Measurements from ENCODE around the gene SSH3. TPM values are rescaled to one million over a fixed set of nuclear protein-coding genes. Genes with fewer than 3 reads are reported as not detected.

Gene SSH3
- polyA plus RNA-seq, 1 donor from 2014 or later: 0.89 TPM

GRCh38 chr11:67332081-67332691 is 28.9 kb downstream of the SSH3 start:
- no peak overlapping the region for H3K4me3 ChIP-seq (ENCODE audit: low read length)
- no peaks in the 10 kb centered on the region for H3K9me2 ChIP-seq (ENCODE audit: insufficient read depth, low read length)
- H3K9me3 ChIP-seq (ENCODE audit: low read length): no peaks in the 10 kb centered on the region
- no peaks in the 10 kb centered on the region for H3F3A ChIP-seq (ENCODE audit: insufficient read depth, low read length, poor library complexity, severe bottlenecking)
- H3K79me2 ChIP-seq (replicated peaks; ENCODE audit: insufficient read depth, low read length): no peaks in the 10 kb centered on the region
- H3K4me2 ChIP-seq (ENCODE audit: low read length): no peak overlapping the region
- no peaks in the 10 kb centered on the region for H3K27me3 ChIP-seq (ENCODE audit: insufficient read depth, low read depth, low read length)
- no peaks in the 10 kb centered on the region for H3K36me3 ChIP-seq (ENCODE audit: insufficient read depth, low read length)
- no peak overlapping the region for H3K27ac ChIP-seq (ENCODE audit: low read length)
- no peaks in the 10 kb centered on the region for H4K20me1 ChIP-seq (ENCODE audit: insufficient read depth)
- no peak overlapping the region for H3K9ac ChIP-seq (ENCODE audit: low read length)
- TF ChIP-seq CTCF (IDR thresholded peaks at IDR 0.05; ENCODE audit: poor library complexity, severe bottlenecking): no peak
- TF ChIP-seq RAD21 (conservative IDR thresholded peaks at IDR 0.05): no peak
- no peak for TF ChIP-seq TAF1 (IDR thresholded peaks at IDR 0.05; ENCODE audit: low read depth)
- TF ChIP-seq MXI1 (conservative IDR thresholded peaks at IDR 0.05; ENCODE audit: poor library complexity, severe bottlenecking): no peak
- no peak for TF ChIP-seq POLR2AphosphoS5 (IDR thresholded peaks at IDR 0.05)
- TF ChIP-seq SMC3 (conservative IDR thresholded peaks at IDR 0.05; ENCODE audit: poor library complexity): no peak
- TF ChIP-seq, protein P1, sequence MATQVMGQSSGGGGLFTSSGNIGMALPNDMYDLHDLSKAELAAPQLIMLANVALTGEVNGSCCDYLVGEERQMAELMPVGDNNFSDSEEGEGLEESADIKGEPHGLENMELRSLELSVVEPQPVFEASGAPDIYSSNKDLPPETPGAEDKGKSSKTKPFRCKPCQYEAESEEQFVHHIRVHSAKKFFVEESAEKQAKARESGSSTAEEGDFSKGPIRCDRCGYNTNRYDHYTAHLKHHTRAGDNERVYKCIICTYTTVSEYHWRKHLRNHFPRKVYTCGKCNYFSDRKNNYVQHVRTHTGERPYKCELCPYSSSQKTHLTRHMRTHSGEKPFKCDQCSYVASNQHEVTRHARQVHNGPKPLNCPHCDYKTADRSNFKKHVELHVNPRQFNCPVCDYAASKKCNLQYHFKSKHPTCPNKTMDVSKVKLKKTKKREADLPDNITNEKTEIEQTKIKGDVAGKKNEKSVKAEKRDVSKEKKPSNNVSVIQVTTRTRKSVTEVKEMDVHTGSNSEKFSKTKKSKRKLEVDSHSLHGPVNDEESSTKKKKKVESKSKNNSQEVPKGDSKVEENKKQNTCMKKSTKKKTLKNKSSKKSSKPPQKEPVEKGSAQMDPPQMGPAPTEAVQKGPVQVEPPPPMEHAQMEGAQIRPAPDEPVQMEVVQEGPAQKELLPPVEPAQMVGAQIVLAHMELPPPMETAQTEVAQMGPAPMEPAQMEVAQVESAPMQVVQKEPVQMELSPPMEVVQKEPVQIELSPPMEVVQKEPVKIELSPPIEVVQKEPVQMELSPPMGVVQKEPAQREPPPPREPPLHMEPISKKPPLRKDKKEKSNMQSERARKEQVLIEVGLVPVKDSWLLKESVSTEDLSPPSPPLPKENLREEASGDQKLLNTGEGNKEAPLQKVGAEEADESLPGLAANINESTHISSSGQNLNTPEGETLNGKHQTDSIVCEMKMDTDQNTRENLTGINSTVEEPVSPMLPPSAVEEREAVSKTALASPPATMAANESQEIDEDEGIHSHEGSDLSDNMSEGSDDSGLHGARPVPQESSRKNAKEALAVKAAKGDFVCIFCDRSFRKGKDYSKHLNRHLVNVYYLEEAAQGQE (IDR thresholded peaks at IDR 0.05; ENCODE audit: borderline replicate concordance): no peak
- H2AFZ ChIP-seq (ENCODE audit: low read depth, low read length): no peak overlapping the region

DNA sequence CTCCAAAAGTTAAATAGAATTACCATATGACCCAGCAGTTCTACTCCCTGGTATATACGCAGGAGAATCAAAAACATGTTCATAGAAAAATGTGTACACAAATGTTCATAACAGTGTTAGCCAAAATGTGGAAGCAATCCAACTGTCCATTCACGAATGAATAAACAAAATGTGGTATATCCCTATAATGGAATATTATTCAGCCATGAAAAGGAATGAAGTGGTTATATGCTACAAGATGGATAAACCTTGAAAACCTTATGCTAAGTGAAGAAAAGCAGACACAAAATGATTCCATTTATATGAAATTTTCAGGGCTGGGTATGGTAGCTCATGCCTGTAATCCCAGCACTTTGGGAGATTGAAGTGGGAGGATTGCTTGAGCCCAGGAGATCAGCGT is 33.9 kb downstream of the SSH3 start:
- H3K36me3 ChIP-seq (ENCODE audit: insufficient read depth, low read length): no peaks in the 10 kb centered on the region
- H3K27me3 ChIP-seq (ENCODE audit: insufficient read depth, low read depth, low read length): no peaks in the 10 kb centered on the region
- H3K9me2 ChIP-seq (ENCODE audit: insufficient read depth, low read length): no peaks in the 10 kb centered on the region
- H3K79me2 ChIP-seq (replicated peaks; ENCODE audit: insufficient read depth, low read length): no peaks in the 10 kb centered on the region
- no peaks in the 10 kb centered on the region for H3K9me3 ChIP-seq (ENCODE audit: low read length)
- no peak overlapping the region for H3K27ac ChIP-seq (ENCODE audit: low read length)
- no peak overlapping the region for H3K9ac ChIP-seq (ENCODE audit: low read length)
- no peak overlapping the region for H2AFZ ChIP-seq (ENCODE audit: low read depth, low read length)
- no peak overlapping the region for H3K4me2 ChIP-seq (ENCODE audit: low read length)
- no peaks in the 10 kb centered on the region for H3F3A ChIP-seq (ENCODE audit: insufficient read depth, low read length, poor library complexity, severe bottlenecking)
- no peaks in the 10 kb centered on the region for H4K20me1 ChIP-seq (ENCODE audit: insufficient read depth)
- no peak for TF ChIP-seq EP300 (conservative IDR thresholded peaks at IDR 0.05; ENCODE audit: poor library complexity, severe bottlenecking)
- no peak for TF ChIP-seq RAD21 (conservative IDR thresholded peaks at IDR 0.05)
- TF ChIP-seq CTCF (IDR thresholded peaks at IDR 0.05; ENCODE audit: poor library complexity, severe bottlenecking): no peak
- TF ChIP-seq SMC3 (conservative IDR thresholded peaks at IDR 0.05; ENCODE audit: poor library complexity): no peak
- TF ChIP-seq EZH2 (IDR thresholded peaks at IDR 0.05; ENCODE audit: borderline replicate concordance, insufficient read depth, low read length, poor library complexity, severe bottlenecking): no peak
- no peak for TF ChIP-seq TAF1 (IDR thresholded peaks at IDR 0.05; ENCODE audit: low read depth)
- no peak for TF ChIP-seq MXI1 (conservative IDR thresholded peaks at IDR 0.05; ENCODE audit: poor library complexity, severe bottlenecking)
- TF ChIP-seq, protein P1 (IDR thresholded peaks at IDR 0.05; ENCODE audit: borderline replicate concordance): no peak
- no peak for TF ChIP-seq POLR2AphosphoS5 (IDR thresholded peaks at IDR 0.05)
- H3K4me3 ChIP-seq (ENCODE audit: low read length): no peak overlapping the region

Measured in neural cell (in vitro differentiated cells).